ENCODE measurements around the gene UNC80.
A peak's percentile ranks its signal among the peaks of the same experiment; 100 is the strongest.

UNC80 gene

DNA sequence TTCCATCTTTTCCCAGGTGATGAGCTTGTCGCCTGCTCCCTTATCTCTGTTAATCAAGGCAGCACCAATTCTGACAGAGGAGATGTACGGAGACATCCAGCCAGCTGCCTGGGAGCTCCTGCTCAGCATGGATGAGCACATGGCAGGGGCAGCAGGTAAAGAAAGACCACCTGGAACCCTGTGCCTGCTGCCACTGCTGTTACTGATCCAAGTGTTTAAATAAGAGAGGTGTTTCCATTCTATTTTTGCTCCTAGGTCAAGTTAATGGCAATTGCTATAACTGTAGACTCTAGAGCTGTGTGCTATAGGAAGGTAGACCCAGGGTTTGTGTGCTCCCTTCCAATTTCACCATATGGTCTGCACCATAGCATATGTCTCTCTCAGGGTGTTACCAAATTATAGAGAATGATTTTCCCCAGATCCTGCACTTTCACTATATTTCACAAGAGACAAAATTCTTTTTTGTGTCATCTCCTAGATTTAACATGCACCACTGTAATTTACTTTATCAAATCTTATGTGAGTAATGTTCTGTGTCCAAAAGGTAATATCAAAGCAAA lies 142.2 kb downstream of the UNC80 start:
- no peak for DNase-seq

DNA sequence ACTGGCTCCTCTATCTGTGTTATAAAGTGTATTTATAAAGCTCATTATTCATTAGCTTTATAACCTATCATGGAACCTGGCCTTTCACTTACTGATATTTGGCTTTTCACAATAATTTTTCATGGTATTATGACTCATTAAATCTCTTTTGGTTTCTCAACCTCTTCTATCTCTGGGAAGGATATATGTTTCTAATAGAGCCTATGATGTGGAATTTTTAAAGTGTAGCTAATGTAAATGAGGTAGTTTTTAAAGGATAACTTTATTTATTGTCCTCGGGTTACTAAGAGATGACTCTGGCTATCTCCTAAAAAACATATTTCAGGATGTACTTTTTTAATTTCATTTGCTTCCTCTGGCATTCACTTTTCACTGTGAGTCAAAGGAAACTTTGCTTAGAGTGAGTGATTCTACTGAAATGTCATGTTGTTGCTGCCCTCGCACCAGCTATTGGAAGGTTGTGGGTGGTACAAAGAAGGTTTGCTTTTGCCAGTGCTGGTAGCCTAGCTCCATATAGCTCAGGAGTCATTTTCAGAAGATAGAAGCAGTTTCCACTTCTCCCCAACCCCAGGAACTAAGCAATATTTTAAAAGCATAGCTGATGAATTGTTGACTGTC lies 145.6 kb downstream of the UNC80 start:
- no peak for DNase-seq

DNA sequence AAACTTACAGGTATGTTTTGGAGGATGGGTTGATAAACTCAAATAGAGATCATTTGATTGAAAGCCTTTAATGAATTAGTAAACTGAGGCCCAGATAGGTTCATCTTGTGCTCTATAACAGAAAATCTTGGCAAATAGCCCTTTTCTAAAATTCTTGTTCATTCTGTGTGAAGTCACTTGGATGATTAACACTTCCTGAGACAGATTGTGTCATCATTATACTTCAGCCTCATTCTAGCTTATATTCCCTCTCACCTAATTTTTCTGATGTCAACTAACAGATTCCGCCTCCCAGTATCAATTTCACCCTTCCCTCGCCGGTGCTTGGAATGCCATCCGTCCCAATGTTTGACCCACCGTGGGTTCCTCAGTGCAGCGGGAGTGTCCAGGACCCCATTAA lies 146.6 kb downstream of the UNC80 start:
- no peak for DNase-seq

DNA sequence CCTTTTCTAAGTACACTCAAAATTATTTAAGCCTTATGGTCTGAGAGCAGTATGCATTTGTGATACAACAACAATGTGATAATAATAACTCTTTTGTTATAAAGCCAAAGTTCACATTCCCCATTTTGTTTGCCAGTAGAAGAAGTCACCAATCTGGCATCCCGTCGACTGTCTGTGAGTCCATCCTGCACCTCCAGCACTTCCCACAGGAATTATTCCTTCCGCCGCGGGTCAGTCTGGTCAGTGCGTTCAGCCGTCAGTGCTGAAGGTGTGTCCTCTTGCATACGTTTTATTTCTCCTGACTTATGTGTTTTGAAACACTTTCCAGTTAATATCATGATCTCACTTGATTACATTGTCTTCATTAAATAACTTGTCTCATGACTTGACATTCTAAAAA lies 150.5 kb downstream of the UNC80 start:
- DNase-seq: no peak

DNA sequence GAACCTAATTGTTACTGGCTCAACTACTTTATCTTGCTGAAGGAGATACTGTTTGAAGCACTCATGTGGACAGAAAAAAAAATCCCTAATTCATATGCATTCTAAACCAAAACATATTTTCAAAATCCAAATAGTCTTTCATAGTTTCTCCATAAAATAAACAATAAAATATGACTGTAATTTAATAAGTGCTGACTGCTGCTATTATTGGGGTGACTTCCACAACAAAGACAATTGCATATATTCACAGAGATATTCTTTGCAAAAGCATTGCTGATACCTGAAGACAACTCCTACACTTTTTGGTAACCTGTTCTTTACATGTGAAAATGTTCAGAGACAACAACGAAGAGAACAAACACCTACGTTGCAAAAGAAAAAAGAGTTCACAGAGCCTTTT lies 157.7 kb downstream of the UNC80 start:
- no peak for DNase-seq

DNA sequence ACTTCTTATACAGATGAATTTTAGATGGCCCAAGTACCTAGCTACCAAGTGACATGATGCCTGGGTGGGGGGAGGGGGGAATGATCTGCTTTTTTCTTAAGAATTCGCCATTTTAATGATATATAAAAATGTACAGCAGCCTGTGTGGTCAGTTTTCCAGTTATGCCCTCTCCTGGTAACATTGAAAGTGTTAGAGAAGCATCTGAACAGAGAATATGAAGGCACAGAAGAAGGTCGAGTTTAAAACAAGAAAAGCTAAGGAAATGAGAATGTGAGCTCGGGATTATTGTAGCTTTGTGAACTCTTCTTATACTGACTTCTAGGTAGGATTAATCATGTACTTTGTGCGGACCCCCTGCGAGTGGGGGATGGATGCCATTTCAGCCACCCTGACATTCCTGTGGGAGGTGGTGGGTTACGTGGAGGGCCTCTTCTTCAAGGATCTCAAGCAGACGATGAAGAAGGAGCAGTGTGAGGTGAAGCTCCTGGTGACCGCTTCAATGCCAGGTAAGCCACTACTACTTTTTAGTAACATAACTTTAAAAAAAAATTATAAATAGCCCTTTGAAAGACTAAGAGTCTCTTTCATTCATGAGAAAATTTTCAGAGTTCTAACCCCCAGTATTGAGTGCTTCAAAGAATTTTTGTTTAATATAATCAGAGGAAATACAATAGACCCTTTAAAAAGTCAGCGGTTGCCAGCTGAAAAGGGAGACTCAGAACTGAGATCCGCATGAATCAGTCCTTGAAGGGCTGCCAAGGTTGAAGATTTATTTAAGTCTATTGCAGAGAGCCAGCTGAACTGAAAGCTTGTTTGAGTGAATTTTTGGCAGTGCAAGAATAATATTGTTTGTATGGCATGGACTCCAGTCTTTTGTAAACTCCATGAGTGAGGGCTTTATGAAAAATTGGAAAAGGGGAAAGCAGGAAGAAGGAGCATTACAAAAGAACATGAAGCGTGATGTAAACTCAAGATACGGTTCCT lies 162.2 kb downstream of the UNC80 start:
- no peak for DNase-seq

DNA sequence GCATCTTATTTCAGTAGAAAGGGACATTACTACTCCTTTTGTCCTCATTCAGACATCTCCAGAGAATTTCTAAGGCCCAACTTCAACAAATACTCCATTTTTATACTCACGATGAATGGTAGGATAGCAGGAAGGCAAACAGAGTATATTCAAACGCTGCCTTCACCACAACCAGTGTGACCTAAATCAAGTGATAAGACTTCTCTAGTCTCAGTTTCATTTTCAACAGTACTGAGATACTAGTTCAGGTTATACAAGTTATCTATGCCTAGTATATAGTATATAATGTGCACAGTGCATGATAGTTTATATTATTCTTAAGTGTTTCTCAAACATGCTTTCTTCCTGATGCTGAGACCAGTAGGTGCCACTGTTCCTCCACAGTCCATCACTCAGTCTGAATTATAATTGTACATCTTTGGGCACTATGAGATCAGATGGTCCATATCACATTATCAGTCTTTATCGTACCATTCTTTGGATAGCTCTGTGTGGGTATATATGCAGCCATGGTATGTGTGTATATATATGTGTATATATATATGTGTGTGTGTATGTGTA lies 164.6 kb downstream of the UNC80 start:
- DNase-seq: no peak

DNA sequence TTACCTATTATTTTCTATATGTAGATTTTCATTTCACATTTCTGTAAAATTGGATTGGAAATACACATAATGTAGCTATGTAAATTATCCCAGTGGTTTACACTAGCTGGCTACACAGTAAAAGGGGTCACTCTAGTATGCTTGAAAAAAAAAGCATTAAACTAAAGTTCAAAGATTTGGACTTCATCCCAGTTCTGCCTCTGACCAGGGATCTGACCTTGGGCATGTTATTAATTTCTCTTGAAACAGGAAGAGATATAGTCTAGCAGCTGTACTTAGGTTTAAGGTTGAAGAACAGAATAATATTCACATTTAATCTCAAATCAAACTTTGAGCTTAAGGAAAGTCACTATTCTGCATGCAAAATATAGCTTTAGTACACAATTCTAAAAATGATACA lies 166.3 kb downstream of the UNC80 start:
- no peak for DNase-seq

DNA sequence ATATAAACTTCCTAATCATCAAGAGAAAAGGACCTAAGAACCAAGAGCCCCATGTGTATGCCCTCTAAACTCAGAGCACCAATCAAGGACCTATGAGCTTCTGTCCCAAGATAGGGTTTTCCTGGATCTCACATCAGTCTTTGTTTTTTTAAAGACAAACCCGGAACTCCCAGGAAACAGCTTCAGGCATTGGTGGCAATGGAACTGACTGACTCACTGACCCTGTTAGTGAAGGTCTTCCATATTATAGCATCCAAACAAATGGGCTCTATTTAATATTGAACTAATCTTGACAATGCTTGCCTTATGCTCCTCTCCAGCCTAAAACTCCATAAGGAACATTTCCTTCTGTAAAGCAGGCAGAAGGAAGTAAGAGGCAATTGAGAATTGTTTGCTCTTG lies 167.3 kb downstream of the UNC80 start:
- DNase-seq: no peak

DNA sequence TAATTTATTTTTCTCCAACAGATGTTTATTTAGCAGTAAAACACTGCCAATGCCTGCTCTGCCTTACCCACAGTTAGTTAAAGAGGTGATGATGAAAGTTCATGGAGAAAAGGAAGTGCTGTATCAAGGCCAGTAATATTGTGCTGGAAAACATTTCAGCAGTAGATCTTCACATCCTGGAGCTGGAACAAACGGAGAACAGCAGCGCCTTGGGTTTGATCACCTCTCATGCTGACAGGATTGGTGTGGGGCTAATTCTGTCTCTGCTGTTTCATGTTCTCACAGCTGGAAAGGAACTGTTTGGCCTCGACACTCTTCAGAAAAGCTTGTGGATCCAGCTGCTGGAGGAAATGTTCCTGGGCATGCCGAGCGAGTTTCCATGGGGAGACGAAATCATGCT lies 169.3 kb downstream of the UNC80 start:
- DNase-seq: no peak

DNA sequence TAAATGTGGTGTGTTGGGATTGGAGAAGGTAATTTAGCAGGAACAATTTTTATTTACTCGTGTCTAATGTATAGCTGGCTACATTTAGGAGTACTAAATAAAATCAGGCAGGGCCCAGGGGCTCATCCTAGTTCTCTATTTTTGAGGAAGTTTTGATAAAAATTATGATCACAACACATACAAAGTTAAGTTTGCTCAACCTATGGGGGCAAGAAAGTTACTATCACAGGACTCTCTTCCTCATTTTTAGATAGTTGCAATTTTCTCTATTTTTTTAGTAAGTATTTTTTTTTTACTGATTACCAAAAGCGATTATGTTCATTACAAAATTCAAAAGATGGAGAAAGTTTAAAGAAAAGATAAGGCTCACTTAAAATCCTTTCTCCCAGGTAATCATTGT lies 170.8 kb downstream of the UNC80 start:
- DNase-seq: no peak

DNA sequence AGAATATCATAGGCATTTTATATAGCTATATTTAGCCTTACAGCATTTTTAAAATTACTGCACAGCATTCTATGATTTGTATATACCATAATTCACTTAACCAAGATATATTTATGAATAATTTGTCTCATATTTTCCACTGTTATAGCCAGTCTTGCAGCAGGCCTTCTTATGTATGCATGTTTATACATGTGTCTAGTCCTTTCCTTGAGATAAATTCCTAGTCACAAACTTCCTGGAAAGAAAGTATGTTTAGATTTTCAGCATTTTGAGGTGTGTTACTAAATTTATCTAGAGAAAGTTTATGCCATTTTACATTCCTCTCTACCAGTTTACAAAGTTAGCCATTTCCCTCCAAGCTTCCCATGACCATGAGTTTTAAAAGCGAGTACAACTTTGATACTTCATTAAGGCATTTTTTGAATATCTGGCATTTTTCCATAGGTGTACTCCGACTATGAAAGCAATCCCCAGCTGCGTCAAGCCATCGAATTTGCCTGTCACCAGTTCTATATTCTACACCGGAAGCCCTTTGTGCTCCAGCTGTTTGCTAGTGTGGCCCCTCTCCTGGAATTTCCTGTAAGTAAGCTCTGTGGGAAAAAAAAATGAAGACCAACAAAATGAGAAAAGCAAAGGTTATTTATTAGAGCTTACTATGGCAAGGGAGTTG lies 171.4 kb downstream of the UNC80 start:
- DNase-seq: no peak

DNA sequence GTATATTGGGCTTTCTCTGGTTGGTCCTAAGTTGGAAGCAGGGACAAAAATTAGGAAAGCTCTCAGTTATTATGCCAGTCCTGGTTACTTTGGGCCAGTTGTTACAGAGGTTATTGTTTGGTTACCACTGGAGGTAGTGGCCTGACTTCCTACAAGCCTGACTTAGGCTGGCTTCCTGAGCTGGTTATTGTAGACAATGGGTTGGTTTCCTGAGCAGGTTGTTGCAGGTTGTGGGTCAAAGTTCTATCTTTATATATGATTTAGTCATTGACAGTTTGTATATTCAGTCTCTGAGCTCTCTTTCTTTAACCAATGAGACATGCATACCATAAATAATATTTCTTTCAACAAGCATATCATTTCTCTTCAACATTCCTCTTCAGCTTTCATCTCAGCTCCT lies 172.1 kb downstream of the UNC80 start:
- no peak for DNase-seq

DNA sequence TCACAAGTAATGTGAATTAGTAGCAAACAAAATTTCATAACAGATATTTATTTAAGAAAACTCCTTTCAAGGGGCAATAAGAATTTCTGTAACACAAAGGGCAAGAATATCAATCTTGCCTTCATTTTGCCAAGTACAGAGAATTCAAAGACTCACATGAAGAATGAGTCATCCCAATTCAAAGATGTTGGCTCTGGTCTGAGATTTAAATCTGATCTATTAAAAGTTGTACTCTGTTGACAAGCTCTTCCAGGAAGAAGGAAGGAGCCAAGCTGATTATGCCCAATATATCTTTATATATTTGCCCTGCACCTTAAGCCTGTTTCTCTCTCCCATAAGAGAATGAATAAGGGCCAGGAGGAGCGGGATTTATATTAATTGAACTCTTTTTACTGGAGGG lies 174.9 kb downstream of the UNC80 start:
- no peak for DNase-seq

DNA sequence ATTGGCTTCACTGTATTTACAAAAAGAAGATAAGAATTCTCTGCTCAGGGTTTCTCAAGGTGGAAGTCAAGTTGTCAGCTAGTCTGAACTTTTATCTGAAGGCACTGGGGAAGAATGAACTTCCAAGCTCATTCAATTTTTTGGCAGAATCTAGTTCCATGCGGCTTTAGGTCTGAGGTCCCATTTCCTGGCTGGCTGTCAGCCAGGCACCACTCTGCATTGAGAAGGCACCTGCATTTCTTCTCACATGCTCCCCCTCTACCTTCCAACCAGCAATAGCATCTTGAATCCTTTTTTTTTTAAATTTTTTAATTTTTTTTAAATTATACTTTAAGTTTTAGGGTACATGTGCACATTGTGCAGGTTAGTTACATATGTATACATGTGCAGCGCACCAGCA lies 184.6 kb downstream of the UNC80 start:
- no peak for DNase-seq

DNA sequence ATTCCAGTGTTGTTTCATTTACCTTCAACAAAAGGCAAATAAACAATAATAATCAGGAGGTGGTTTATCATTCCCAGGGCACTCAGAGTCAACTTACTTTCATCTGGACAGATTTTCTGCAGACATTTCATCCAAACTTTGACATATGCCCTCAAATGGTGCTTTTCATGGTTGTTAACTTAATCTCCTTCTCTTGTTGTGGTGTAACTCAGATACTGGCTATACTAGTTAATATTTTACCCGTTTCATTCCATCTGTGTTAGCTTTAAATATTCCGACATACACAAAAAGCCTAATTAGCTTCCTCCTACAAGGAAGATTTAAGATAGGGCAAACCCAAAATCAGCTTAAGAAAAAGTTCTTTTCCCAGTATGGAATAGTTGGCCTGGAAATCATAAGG lies 186.4 kb downstream of the UNC80 start:
- DNase-seq: no peak

DNA sequence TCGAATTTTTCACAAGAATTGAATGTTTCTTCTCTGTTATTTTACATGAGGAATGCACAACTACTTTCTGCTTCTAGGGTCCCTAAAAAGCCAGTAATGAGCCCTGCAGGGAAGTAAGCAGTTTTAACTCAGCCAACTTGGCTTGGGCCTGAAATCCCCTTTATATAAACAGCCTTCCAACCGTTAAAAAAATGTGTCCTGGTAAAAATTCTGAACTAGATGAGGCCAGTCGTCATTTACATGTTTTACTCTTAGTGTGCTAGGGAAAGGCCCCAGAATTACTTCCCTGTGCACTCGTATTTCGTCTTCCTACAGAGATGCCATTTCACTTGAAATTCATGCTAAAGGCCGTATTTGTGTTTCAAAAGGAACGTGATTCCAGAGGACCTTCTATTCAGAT lies 188.4 kb downstream of the UNC80 start:
- no peak for DNase-seq

DNA sequence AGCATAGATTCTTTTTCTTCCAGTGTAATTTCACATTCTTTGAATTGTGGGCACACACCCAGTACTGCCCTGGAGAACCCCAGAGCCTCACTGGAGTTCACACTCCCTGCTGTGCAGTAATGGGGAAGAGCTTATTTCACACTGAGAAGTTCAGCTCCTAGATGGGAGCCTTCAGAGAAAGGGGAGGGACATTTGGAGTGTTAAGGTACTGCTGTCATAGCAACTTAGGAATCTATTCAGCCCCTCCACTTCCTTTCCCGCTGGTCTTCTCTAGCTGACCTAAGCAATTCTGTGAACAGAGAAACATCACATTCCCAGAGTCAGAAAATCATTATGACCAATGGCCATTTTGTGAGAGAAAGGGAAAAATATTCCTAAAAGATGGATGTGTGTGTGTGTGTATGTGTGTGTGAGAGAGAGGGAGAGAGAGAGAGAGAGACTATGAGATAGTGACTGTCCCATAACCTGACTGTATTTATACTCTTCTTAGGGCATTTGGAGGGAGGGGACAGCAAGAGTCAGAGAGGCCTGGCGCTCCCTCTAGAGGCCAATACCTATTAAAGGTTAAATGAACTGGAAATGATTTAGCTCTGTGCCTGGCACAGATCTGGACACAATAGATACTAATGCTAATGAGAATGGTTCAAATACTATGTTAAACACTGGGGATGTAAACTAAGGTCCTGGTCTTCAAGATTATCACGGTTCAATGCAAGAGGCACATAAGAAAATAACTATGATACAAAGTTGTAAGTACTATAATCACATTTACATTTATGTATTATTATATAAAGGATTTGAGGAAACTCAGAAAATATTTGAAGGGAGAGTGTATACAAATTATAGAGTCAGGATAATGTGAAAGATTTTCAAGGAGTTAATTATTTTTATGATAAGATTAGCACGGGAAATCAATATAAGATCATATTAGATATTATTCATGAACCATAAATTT lies 189.3 kb downstream of the UNC80 start:
- DNase-seq: peak; percentile 66 to 71 (median 69)

DNA sequence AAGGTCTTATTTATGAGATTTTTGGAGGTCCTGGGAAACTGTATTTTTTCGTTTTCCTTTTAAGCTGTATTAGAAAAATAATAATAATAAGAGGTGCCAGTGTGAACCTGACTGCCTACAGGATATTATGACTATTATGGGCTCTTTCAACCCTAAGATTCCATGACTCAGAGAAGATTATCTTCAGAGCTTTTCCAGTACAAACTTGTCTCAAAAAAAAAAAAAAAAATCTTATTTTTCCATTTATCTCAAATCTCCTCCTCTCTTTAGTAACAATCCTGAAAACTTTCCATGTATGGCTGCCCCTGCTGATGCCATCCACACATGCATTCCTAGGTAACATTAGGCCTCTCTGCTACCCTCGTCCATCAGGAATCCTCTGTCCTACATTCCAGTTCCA lies 194.1 kb downstream of the UNC80 start:
- no peak for DNase-seq

DNA sequence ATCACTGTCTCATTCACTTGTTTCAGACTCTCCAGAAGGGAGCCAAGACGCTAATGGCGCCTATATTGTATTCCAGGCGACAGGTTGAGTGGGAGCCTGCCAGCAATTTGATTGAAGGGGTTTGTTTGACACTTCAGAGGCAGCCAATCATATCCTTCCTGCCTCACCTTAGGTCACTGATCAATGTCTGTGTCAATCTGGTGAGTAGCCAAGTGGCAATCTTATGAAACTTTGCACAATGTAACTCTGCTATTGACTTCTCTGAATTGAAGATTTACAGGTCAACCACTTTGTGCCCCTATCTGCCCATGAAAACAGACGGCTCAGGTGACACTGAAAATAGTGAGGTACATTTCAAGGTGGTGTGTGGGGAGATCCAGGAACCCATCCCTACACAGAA lies 198.1 kb downstream of the UNC80 start:
- no peak for DNase-seq

DNA sequence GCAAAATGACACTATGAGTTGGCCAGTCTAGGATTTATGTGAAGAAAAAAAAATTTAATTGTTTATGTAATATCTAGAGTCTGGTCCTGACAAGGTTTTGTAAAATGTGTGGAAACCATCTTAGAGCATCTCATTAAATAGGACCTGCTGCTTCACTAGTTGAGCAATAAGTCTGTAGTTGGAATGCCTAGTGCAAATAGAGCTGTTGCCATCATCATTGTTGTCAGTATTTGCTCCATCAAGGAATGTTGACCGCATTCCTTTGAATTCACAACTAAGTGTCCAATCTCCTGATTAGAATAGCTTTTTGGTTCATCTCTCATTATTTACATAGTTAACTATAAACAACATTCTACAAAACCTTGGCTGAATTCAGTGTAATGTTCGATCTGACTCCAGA lies 198.6 kb downstream of the UNC80 start:
- no peak for DNase-seq

DNA sequence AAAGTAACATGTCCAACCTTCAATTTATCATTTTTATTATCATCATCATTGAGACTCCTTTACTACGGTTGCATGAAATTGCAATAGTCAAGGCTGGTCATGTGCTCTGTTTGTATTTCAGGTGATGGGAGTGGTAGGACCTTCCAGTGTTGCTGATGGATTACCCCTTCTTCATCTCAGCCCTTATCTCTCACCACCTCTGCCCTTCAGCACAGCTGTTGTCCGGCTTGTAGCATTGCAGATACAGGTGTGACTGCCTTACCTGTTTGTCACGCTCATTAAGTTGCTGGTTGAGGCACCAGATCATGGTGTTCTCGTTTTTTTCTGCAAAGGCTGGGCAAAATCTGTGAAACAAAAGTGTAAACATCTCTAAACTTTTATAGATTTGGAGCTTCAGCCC lies 199.1 kb downstream of the UNC80 start:
- DNase-seq: no peak

All from suppressor macrophage treated with lipopolysaccharide for 1 hour (primary cell).